Measurements from ENCODE around the gene QRICH1.

QRICH1 gene

DNA sequence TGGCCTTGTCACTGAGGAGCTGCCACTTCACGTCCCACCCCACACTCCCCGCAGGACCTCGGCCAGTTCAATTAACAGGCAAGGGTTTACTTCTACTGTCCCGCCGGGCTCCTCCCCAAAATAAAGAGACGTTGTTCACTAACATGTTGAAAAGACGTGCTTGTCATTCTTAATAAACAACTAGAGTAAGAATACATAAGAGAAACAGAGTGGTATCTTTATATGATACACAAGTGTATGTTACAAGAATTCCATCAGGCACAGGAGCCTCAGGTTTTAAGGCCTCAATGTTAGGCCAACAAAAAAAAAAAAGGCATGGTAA is 64.3 kb downstream of the QRICH1 start:
- TF ChIP-seq, protein P1, sequence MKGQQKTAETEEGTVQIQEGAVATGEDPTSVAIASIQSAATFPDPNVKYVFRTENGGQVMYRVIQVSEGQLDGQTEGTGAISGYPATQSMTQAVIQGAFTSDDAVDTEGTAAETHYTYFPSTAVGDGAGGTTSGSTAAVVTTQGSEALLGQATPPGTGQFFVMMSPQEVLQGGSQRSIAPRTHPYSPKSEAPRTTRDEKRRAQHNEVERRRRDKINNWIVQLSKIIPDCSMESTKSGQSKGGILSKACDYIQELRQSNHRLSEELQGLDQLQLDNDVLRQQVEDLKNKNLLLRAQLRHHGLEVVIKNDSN (IDR thresholded peaks at IDR 0.05) = no peak
- TF ChIP-seq EP300 (IDR thresholded peaks at IDR 0.05; ENCODE audit: borderline replicate concordance) (peak; percentile 1; the same call in 1 of the 2 replicates), YY1 (IDR thresholded peaks at IDR 0.05; ENCODE audit: low read depth) (no peak)

DNA sequence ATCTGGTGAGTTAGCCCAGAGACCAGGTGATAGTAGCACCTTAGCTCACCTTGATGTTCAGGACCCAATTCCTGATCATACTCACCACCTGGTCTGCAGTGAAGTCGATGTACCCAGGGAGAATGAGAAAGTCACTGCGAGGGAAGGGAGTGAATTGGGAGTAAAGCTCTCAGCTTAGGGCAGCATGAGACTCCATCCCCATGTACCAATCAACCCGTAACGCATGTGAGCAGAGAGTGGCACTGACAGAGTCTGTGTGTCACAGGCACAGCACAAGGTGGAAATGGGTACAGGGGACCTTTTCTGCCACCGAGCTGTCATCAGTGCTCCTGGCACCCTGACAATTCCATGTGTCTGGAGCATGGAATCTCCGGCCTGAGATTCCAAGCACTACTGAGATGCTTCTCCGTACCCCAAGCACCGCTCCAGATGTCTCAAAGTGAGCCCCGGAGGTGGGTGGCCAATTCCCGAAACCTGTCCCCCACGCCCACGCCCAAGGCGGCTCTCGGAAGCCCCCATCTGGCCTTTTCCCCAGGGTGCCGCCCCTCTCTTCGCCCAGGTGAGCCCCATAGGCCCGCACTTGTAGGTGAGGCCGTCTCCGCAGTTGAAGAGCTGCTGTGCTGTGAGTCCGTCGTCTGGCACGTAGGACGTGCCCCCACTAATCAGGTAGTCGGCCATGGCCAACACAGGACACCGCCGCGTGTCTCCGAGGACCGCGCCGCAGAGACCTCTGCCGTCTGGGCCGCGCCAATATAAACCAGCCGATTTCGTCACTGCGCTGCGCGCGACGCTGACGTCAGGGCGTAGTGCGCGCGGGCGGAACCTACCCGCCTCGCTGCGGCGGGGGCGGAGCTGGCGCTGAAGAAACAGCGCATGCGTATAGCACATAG is 65.0 kb downstream of the QRICH1 start, which contains the start of gene IMPDH2:
Gene IMPDH2 (minus strand): TSS at position 726 of the 890 bp plus-strand sequence. CDS start 48 bp downstream, at position 678.
- TF ChIP-seq EGR1 (IDR thresholded peaks at IDR 0.05) (peak; percentile 60; the same call in 1 of the 2 replicates), CREB1 (IDR thresholded peaks at IDR 0.05; ENCODE audit: low read depth) (peak; percentile 92), NFIC (IDR thresholded peaks at IDR 0.05) (no peak), TAF1 (IDR thresholded peaks at IDR 0.05; ENCODE audit: low read depth) (peak; percentile 93), CEBPB (IDR thresholded peaks at IDR 0.05) (peak; percentile 82), RAD21 (IDR thresholded peaks at IDR 0.05; ENCODE audit: low read depth) (peak; percentile 1; the same call in 1 of the 2 replicates), EP300 (IDR thresholded peaks at IDR 0.05; ENCODE audit: borderline replicate concordance) (peak; percentile 27; the same call in 1 of the 2 replicates), TCF12 (IDR thresholded peaks at IDR 0.05; ENCODE audit: low read depth) (peak; percentile 75; the same call in 1 of the 2 replicates), YY1 (IDR thresholded peaks at IDR 0.05; ENCODE audit: low read depth) (peak; percentile 80), FOXM1 (IDR thresholded peaks at IDR 0.05; ENCODE audit: borderline replicate concordance, low read depth) (peak; percentile 35; the same call in 1 of the 2 replicates), TEAD4 (IDR thresholded peaks at IDR 0.05) (peak; percentile 59), ZBTB7A (IDR thresholded peaks at IDR 0.05; ENCODE audit: low read depth) (no peak)
- TF ChIP-seq, protein P2, sequence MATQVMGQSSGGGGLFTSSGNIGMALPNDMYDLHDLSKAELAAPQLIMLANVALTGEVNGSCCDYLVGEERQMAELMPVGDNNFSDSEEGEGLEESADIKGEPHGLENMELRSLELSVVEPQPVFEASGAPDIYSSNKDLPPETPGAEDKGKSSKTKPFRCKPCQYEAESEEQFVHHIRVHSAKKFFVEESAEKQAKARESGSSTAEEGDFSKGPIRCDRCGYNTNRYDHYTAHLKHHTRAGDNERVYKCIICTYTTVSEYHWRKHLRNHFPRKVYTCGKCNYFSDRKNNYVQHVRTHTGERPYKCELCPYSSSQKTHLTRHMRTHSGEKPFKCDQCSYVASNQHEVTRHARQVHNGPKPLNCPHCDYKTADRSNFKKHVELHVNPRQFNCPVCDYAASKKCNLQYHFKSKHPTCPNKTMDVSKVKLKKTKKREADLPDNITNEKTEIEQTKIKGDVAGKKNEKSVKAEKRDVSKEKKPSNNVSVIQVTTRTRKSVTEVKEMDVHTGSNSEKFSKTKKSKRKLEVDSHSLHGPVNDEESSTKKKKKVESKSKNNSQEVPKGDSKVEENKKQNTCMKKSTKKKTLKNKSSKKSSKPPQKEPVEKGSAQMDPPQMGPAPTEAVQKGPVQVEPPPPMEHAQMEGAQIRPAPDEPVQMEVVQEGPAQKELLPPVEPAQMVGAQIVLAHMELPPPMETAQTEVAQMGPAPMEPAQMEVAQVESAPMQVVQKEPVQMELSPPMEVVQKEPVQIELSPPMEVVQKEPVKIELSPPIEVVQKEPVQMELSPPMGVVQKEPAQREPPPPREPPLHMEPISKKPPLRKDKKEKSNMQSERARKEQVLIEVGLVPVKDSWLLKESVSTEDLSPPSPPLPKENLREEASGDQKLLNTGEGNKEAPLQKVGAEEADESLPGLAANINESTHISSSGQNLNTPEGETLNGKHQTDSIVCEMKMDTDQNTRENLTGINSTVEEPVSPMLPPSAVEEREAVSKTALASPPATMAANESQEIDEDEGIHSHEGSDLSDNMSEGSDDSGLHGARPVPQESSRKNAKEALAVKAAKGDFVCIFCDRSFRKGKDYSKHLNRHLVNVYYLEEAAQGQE (IDR thresholded peaks at IDR 0.05; ENCODE audit: low read depth) = no peak
- TF ChIP-seq, protein P3, sequence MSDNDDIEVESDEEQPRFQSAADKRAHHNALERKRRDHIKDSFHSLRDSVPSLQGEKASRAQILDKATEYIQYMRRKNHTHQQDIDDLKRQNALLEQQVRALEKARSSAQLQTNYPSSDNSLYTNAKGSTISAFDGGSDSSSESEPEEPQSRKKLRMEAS (IDR thresholded peaks at IDR 0.05) = peak; percentile 98
- TF ChIP-seq, protein P1 (IDR thresholded peaks at IDR 0.05) = 0 out of 2 replicates have a peak, but pooled peaks have one; percentile 4

DNA sequence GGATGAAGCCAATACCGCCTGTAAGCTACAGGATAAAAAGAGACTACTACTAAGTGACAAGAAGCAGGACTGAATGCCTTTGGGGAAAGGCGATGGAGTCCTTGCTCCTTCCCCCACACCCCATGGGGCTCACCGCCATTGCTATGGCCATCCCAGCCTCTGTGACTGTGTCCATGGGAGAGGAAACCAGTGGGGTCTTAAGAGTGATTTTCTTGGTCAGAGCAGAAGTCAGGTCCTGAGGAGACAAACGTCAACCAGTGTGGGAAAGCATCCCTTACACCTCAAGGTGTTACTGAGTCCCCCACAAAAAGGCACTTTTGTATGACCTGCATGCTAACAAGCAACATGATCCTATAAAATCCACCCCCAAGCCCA is 65.6 kb downstream of the QRICH1 start:
- TF ChIP-seq ZBTB7A (IDR thresholded peaks at IDR 0.05; ENCODE audit: low read depth) (no peak), TAF1 (IDR thresholded peaks at IDR 0.05; ENCODE audit: low read depth) (no peak), CREB1 (IDR thresholded peaks at IDR 0.05; ENCODE audit: low read depth) (no peak), EP300 (IDR thresholded peaks at IDR 0.05; ENCODE audit: borderline replicate concordance) (no peak)
- TF ChIP-seq, protein P1 (IDR thresholded peaks at IDR 0.05) = no peak

DNA sequence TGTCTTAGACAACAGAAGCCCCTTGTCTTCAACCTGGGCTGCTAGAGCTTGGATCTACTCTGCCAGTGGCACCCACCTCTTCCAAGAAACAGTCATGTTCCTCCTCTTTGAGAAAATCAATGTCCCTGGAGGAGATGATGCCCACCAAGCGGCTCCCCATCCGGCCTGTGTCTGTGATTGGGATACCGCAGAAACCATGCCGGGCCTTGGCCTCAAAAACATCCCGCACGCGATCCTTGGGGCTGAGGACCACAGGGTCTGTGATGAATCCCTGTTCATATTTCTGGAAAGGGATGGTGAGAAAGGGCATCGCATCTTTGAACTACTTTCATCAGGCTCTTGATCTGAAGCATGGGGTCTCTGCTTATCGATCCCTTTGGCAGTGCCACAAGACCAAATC is 66.2 kb downstream of the QRICH1 start:
- TF ChIP-seq CEBPB (IDR thresholded peaks at IDR 0.05) (no peak), TAF1 (IDR thresholded peaks at IDR 0.05; ENCODE audit: low read depth) (no peak), EGR1 (IDR thresholded peaks at IDR 0.05) (no peak), FOXM1 (IDR thresholded peaks at IDR 0.05; ENCODE audit: borderline replicate concordance, low read depth) (no peak), CREB1 (IDR thresholded peaks at IDR 0.05; ENCODE audit: low read depth) (no peak), EP300 (IDR thresholded peaks at IDR 0.05; ENCODE audit: borderline replicate concordance) (no peak), ZBTB7A (IDR thresholded peaks at IDR 0.05; ENCODE audit: low read depth) (no peak), YY1 (IDR thresholded peaks at IDR 0.05; ENCODE audit: low read depth) (no peak)
- TF ChIP-seq, protein P2 (IDR thresholded peaks at IDR 0.05; ENCODE audit: low read depth) = no peak
- TF ChIP-seq, protein P3 (IDR thresholded peaks at IDR 0.05) = no peak
- TF ChIP-seq, protein P1 (IDR thresholded peaks at IDR 0.05) = no peak

DNA sequence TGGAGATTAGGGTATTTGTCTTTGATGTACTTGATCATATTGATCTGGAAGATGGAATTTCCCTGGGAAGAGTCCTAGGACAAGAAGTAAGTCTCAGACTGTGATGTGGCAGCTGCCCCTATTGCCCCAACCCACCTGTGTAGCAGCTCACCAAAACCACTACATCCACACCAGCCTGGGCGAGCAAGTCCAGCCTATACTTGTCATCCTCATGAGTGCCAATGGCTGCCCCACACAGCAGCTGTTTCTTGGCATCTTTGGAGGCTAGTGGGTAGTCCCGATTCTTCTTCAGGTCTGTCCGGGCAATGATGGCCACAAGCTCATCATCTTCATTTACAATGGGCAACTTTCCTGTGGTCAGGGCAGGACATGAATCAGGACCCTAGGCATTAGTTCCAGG is 67.3 kb downstream of the QRICH1 start:
- TF ChIP-seq, protein P2 (IDR thresholded peaks at IDR 0.05; ENCODE audit: low read depth) = no peak
- no peak for TF ChIP-seq NFIC (IDR thresholded peaks at IDR 0.05)
- no peak for TF ChIP-seq EP300 (IDR thresholded peaks at IDR 0.05; ENCODE audit: borderline replicate concordance)
- TF ChIP-seq ZBTB7A (IDR thresholded peaks at IDR 0.05; ENCODE audit: low read depth) = no peak
- no peak for TF ChIP-seq YY1 (IDR thresholded peaks at IDR 0.05; ENCODE audit: low read depth)
- no peak for TF ChIP-seq EGR1 (IDR thresholded peaks at IDR 0.05)
- TF ChIP-seq RAD21 (IDR thresholded peaks at IDR 0.05; ENCODE audit: low read depth) = no peak
- TF ChIP-seq FOXM1 (IDR thresholded peaks at IDR 0.05; ENCODE audit: borderline replicate concordance, low read depth) = no peak
- no peak for TF ChIP-seq TEAD4 (IDR thresholded peaks at IDR 0.05)
- no peak for TF ChIP-seq TCF12 (IDR thresholded peaks at IDR 0.05; ENCODE audit: low read depth)
- no peak for TF ChIP-seq CREB1 (IDR thresholded peaks at IDR 0.05; ENCODE audit: low read depth)
- no peak for TF ChIP-seq TAF1 (IDR thresholded peaks at IDR 0.05; ENCODE audit: low read depth)
- TF ChIP-seq, protein P1 (IDR thresholded peaks at IDR 0.05) = no peak
- TF ChIP-seq, protein P3 (IDR thresholded peaks at IDR 0.05) = no peak

Measured in Ishikawa (cell line).